GM12872 (cell line): Measurements from ENCODE around the gene LRRC43.

Experiments used
- TF ChIP-seq, protein P1 (sequence below): IDR thresholded peaks from 3 replicates; pipeline ENCODE4 v1.5.1; 2011; ENCODE audit warnings: low read depth, mild to moderate bottlenecking, low read length, moderate library complexity; ENCODE audit not compliant: insufficient read depth

Gene LRRC43

DNA sequence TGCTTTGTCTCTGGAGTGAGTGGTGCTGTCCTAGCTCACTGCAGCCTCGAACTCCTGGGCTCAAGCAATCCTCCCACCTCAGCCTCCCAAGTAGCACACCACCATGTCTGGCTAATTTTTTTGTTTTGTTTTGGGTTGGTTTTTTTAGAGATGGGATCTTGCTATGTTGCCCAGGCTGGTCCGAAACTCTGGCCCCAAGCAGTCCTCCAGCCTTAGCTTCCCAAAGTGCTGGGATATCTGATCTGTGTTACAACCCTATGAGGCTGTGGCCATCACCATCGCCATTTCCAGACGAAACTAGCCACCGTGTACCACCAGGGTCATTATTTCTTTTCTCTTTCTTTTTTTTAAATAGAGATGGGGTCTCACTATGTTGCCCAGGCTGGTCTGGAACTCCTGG, 11.5 kb upstream of the LRRC43 start:
- TF ChIP-seq, protein P1, sequence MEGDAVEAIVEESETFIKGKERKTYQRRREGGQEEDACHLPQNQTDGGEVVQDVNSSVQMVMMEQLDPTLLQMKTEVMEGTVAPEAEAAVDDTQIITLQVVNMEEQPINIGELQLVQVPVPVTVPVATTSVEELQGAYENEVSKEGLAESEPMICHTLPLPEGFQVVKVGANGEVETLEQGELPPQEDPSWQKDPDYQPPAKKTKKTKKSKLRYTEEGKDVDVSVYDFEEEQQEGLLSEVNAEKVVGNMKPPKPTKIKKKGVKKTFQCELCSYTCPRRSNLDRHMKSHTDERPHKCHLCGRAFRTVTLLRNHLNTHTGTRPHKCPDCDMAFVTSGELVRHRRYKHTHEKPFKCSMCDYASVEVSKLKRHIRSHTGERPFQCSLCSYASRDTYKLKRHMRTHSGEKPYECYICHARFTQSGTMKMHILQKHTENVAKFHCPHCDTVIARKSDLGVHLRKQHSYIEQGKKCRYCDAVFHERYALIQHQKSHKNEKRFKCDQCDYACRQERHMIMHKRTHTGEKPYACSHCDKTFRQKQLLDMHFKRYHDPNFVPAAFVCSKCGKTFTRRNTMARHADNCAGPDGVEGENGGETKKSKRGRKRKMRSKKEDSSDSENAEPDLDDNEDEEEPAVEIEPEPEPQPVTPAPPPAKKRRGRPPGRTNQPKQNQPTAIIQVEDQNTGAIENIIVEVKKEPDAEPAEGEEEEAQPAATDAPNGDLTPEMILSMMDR = no peak

DNA sequence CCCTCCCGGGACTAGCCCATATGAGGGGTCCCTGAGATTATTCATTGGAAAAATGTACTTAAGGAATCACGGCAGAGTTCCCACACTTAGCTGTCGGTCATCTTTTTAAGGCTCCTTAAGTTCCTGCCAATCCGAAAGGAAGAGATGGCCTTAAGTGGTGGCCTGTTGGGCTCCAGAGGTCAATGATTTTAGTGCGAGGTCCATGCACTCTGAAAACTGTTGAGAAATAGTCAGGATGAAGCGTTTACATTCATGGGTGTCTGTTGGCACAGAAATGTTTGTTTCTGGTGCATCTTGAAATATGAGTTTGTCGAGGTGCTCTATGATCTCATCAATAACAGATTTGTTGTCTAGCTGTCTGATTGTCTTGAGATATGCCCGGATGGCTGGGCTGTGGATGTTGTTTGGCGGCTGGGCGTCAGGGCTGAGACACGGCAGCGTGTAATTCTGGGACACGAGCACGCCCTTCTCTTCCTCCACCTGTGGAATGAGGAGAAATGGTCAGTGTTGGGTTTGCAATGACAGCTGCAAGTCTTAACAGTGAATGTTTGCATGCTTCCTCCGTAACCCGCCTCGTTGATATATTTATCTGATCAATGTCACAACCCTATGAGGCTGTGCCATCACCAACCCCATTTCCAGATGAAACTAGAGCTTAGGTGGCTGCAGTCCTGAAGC, 10.5 kb upstream of the LRRC43 start:
- TF ChIP-seq, protein P1 = no peak

DNA sequence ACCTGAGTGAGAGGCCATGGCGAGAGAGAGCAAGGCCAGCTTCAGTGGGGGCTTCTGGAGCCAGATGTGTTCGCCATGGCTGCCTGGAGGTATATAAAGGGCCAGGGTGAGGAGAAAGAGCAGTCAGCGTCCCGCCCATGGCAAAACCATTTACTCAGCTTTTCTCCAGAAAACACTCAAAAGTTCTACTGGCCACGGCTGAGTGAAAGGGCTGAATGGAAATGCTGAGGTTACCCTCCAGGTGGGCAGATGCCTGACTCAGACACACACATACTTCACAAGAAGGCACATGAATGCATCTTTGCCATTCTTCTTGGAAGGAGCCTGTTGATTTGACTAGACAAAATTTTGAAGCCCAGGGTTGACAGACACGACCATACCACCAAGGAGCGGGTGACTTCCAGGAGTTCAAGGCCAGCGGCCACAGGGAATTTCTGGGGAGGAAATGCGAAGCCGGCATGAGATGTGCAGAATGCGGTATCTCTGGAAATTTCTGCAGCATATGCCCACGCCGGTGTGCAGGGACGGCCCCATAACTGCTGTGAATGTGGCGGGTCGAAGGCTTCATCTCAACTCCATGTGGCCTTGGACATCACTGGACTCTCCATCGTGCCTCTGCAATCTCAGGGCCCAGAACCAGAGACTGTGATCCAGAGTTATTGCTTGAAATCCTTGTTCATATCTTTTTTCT, 8.6 kb upstream of the LRRC43 start, which contains the start of gene IL31:
IL31 (minus strand) TSS at position 67 of the 691 bp plus-strand sequence; CDS start at position 18, 49 bp downstream.
- TF ChIP-seq, protein P1 = no peak

DNA sequence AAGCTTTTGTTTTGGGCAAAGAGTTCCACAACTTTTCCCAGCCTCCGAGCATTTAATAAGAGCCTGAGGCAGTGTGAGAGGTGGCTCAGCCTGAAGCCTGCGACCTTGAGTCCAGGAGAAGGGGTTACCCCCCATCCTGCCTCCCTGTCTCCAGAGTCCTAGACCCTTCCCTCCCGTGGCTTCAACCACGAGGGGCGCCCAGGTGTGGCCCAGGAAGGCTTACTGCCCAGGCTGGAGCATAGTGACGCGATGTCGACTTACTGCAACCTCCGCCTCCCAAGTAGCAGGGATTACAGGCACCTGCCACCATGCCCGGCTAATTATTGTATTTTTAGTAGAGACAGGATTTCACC, 641 bp downstream of the LRRC43 start:
- TF ChIP-seq, protein P1 = no peak

DNA sequence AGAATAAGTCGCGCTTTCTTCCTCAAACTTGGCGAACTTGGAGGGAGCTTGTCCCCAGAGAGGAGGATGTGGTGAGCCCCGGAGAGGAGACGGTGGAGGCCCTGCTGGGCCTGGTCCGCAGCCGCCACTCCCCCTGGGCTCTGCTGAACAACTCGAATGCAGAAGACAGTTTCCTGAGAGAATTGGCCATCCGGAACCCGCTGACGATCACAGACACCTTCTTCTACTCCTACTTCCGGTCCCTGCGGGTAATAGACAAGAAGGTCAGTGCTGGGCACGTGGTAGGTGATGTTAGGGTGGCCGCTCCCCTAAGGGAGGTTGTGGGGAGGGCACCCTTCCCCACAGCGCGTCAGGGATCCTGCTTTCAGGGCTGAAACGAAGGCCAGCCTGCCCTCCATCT, 1.6 kb downstream of the LRRC43 start:
- TF ChIP-seq, protein P1 = no peak

DNA sequence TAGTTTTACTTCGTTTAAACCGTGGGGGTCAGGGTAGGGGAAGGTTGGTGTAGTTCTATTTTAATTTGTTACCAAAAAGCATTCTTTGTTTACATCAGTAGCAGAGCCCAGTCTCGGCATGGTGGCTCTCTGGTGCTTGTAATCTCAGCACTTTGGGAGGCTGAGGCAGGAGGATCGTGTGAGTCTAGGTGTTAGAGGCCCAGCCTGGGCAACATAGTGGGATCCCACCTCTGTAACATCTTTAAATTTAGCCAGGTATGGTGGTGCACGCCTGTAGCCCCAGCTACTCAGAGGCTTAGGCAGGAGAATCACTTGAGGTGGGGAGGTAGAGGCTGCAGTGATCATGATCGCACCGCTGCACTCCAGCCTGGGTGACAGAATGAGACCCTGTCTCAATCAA, 2.2 kb downstream of the LRRC43 start:
- TF ChIP-seq, protein P1 = no peak

DNA sequence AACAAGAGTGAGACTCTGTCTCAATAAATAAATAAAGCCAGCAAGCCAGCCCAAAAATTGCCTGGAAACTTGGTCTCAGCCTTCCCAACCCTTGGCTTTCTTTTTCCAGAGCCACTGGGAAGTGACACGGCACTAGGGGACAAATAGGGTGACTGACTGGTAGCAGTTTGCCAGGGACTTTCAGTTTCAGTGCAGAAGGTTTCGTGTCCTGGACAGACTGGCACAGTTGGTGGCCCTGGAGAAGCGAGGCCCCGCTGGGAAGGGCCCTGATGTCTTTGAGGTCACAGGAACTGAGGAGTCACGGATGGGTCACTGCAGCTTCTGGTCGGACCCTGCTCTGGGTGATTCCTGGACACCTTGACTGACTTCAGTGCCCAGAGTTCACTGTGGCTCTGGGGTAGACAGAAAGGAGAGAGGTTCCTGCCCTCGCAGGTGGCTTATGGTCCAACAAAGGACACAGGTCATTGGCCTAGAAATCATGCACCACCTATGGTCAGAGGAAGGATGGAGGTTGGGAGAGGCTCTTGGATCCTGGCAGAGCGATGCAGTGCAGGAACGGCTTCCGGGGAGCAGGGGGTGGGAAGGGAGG, 2.7 kb downstream of the LRRC43 start:
- TF ChIP-seq, protein P1 = no peak
